ENCODE results near the gene LDLRAP1. TPM values are rescaled to one million over a fixed set of nuclear protein-coding genes. Genes with fewer than 3 reads are reported as not detected.

Gene LDLRAP1
- total RNA-seq, 2 donors from 2014 or later = 37.8 to 56.3 TPM

GRCh38 chr1:25520446-25521061 is 22.9 kb upstream of the LDLRAP1 start:
- WGBS = 13% methylated on average over 4 of the region's 4 CpGs
- H3K27me3 ChIP-seq (replicated peaks; ENCODE audit: insufficient read depth) = no peaks in the 10 kb centered on the region
- TF ChIP-seq CTCF (IDR thresholded peaks at IDR 0.05) (peak; percentile 79 to 95 (median 89)), POLR2A (IDR thresholded peaks at IDR 0.05) (no peak), POLR2AphosphoS5 (IDR thresholded peaks at IDR 0.05) (peak; percentile 21)
- no peaks in the 10 kb centered on the region for H3K36me3 ChIP-seq
- no peak overlapping the region for H3K27ac ChIP-seq
- DNase-seq (ENCODE audit: low spot score) = peak; percentile 71
- no peak overlapping the region for H3K4me3 ChIP-seq
- H3K9me3 ChIP-seq = no peaks in the 10 kb centered on the region
- H3K4me1 ChIP-seq (replicated peaks) = no peaks in the 10 kb centered on the region
- intact Hi-C loops (cut with DNase I) = loop anchor here (5.0 kb wide), 1 partner anchor 113 kb away; no protein-coding TSS in a partner anchor

- WGBS = 83% methylated on average over 5 of the region's 5 CpGs
- no peak overlapping the region for H3K27ac ChIP-seq
- intact Hi-C loops (cut with DNase I) = loop anchor here (5.0 kb wide), 1 partner anchor 115 kb away; no protein-coding TSS in a partner anchor
- no peaks in the 10 kb centered on the region for H3K4me1 ChIP-seq (replicated peaks)
- H3K27me3 ChIP-seq (replicated peaks; ENCODE audit: insufficient read depth) = no peaks in the 10 kb centered on the region
- H3K36me3 ChIP-seq = no peaks in the 10 kb centered on the region
- no peaks in the 10 kb centered on the region for H3K9me3 ChIP-seq
- no peak overlapping the region for H3K4me3 ChIP-seq
- no peak for TF ChIP-seq POLR2A (IDR thresholded peaks at IDR 0.05)
- no peak for TF ChIP-seq POLR2AphosphoS5 (IDR thresholded peaks at IDR 0.05)
- TF ChIP-seq CTCF (IDR thresholded peaks at IDR 0.05) = no peak
- DNase-seq (ENCODE audit: low spot score) = no peak
Observed at GRCh38 chr1:25522031-25522655, 21.3 kb upstream of the LDLRAP1 start.

- H3K36me3 ChIP-seq = no peaks in the 10 kb centered on the region
- H3K9me3 ChIP-seq = no peaks in the 10 kb centered on the region
- H3K27ac ChIP-seq = no peak overlapping the region
- DNase-seq (ENCODE audit: low spot score) = no peak
- no peak overlapping the region for H3K4me3 ChIP-seq
- WGBS = 82% methylated on average over 10 of the region's 10 CpGs
- TF ChIP-seq CTCF (IDR thresholded peaks at IDR 0.05) (peak in 2 of 4 experiments; percentile 23 to 32), POLR2AphosphoS5 (IDR thresholded peaks at IDR 0.05) (no peak)
- no peaks in the 10 kb centered on the region for H3K27me3 ChIP-seq (replicated peaks; ENCODE audit: insufficient read depth)
- intact Hi-C loops (cut with DNase I) = loop anchor here (5.0 kb wide), 1 partner anchor 116 kb away; no protein-coding TSS in a partner anchor
- no peaks in the 10 kb centered on the region for H3K4me1 ChIP-seq (replicated peaks)
Observed at GRCh38 chr1:25523542-25523941, 19.9 kb upstream of the LDLRAP1 start.

- no peaks in the 10 kb centered on the region for H3K9me3 ChIP-seq
- TF ChIP-seq POLR2A (IDR thresholded peaks at IDR 0.05) = no peak
- no peak for TF ChIP-seq POLR2AphosphoS5 (IDR thresholded peaks at IDR 0.05)
- TF ChIP-seq CTCF (IDR thresholded peaks at IDR 0.05) = no peak
- no peaks in the 10 kb centered on the region for H3K27me3 ChIP-seq (replicated peaks; ENCODE audit: insufficient read depth)
- no peak overlapping the region for H3K4me3 ChIP-seq
- no peak overlapping the region for H3K27ac ChIP-seq
- H3K36me3 ChIP-seq = no peaks in the 10 kb centered on the region
- intact Hi-C loops (cut with DNase I) = loop anchor here (5.0 kb wide), 1 partner anchor 117 kb away; no protein-coding TSS in a partner anchor
- WGBS = 75% methylated on average over 15 of the region's 15 CpGs
- H3K4me1 ChIP-seq (replicated peaks) = no peaks in the 10 kb centered on the region
- no peak for DNase-seq (ENCODE audit: low spot score)
Observed at GRCh38 chr1:25524568-25525360, 18.6 kb upstream of the LDLRAP1 start.

Measured in prostate gland (tissue), 2 donors.